ENCODE data around the gene ABLIM3.
"Not testable (repeated sequence)": the region's sequence is repeated elsewhere in the genome, so short reads cannot be mapped to it uniquely, and the experiment has no call there.

ABLIM3 gene

DNA sequence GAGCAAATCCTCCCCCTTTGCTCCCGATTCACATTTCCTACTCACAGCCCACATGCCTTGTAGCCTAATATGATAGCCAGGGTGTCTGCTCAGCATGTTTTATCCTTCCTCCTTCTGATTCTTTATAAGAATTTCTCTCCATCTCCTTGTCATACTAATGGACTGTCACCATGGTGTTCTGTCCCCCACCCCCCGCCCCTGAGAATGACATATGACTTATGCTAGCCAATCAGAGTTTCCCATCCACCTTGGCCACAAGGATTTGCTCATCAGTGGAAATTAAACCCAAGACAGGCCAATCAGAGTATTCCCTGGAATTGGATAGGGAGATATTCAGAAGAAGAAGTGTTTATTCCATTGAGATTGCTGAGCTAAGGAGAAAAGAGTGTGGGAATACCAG, 16.0 kb downstream of the ABLIM3 start:
- no peak for DNase-seq

DNA sequence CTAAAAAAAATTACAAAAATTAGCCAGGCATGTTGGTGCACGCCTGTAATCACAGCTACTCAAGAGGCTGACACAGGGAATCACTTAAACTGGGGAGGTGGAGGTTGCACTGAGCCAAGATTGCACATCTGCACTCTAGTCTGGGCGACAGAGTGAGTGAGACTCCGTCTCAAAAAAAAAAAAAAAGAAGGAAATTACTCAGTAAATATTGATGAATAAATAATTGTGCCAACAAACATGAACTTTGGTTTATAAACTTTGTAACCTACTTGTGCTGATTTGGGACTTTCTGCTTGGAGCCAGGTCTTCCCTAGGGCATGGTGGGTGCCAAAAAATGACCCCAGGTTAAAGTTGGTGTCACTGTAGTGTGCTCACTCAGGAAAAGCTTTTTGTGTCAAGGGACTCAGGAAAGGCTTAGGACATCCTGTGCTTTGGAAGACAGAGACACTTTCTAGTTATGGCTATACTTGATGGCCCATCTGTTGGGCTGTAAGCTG, 19.0 kb downstream of the ABLIM3 start:
- no peak for DNase-seq

DNA sequence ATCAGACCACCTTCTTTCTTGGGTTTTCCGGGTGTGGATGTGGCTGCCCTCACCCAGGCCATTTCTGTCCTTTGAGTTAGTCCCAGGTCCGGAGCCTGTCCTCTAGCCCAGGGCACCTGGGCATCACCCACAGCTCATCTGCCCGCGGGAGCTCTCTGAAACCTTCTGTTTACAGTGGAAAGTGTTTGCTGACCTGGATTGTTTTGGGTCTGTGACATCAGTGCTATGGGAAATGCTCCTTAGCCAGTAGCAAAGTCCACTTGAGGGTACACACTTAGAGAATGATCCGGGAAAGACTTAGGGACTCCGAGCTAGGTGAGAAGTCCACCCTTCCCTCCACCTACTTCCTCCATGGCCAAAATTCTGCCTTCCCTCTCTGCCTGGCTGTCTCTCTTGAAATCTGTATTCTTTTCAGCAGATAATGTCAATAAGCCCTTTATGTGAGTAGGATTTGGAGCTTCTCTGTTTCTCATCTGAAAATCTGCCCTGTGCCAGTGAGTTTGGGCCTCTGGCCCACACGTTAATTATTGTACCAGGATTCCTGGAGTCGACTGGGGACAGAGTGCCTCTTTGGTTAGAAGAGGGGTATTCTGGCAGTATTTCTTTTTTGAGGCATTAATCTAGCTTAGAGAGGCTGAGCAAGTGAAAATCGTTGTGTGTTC, 19.9 kb downstream of the ABLIM3 start:
- DNase-seq: no peak

DNA sequence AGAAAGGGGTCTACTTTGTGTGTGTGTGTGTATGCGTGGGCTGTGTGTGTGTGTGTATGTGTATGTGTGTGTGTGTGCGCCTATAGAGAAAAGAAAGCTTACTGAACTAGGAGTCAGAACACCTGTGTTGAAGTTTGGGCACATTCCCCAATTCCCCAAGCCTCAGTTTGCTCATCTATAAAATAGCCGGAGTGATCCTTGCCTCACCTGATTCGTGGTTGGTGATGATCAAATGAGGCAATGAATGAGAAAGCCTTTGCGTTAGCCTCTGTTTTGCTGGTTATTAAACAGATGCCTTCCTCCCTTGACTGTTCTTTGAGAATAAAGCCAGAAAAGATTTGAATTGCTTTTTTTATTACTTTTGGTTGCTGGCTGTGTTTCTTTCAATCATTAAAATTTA, 20.6 kb downstream of the ABLIM3 start:
- DNase-seq: no peak

DNA sequence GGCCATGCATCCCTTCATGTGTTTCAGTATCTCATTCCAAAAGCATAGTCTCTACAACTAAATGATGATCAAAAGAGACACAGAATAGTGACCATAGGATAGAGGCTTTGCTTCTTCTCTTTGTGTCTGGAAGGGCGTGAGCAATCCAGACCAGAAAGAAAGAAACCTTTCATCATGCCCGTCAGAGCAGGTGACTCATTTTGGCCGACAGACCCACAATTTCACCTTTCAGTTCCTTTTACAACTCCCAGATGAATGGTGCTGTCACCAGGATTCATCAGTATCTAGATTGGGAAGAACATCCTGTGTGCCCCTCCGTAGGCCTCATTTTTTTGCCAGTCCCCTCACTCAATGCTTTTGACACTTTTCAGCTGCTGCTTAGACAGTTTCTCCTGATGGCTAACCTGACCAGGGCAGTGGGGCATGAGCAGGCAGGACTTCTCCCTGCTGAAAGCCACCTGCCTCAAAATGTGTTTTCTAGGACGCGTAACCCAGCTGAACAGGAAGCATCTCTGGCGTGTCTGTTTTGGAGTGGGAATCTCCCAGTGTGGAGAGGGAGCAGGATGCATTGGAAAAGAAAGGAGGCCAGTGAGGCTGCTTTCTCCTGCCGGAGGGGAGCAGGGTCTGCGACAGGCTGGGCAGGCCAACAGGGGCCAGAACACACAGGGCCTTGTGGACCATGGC, 21.2 kb downstream of the ABLIM3 start:
- DNase-seq: no peak

DNA sequence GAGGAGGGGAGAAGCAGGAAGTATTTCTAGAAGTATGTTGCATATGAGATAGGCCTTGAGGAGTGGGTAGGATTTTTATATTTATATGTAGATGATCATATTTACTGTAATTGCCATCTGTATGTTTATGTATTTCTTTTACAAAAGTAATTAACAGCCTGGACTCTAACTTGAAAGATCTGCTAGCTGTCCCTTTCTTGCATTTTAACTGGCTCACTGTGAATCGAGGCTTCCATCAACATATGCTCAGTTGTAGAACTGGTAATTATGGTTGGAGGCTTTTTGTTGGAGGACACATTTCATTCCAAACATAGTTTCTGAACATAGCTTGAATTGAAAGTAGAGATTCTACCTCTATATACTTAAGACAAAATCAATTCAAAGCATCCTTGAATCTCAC, 23.4 kb downstream of the ABLIM3 start:
- no peak for DNase-seq

DNA sequence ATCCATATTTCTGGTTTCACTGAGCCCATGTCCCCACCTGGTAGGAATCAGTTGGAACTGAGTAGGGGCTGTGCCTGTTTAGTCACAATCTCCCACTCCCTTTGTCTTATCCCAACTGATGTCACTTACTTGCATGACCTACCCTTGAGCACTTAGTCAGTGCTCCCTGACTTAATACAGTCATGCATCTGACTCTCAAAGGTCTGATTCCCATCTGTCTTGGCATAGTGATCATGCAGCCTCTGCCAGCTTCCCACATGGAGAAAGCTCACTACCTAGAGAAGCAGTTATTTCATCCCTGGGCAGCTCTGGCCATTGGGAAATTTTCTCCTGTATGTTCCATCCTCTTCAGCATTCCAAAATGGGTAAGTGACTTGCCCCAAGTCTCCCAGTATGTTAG, 24.8 kb downstream of the ABLIM3 start:
- DNase-seq: no peak

DNA sequence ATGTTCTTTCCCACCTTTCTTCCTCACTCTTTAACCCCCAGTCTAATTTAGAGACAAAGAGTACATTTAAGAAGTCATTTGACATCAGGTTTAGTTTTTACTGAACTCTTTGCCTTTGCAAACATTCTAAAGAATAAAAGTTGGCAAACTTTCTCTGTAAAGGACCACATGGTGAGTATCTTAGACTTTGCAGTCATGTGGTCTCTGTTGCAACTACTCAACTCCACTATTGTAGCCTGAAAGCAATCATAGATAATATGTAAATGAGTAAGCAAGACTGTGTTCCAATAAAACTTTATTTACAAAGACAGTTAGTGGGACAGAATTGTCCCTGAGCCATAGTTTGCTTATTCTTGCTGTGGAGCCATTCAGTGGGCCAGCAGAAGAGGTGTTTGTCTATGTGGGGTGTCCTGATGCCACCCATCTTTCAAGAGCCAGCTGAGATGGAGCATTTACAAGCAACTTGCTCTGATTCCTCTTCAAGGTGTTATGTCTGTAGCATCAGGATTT, 25.4 kb downstream of the ABLIM3 start:
- DNase-seq: no peak

DNA sequence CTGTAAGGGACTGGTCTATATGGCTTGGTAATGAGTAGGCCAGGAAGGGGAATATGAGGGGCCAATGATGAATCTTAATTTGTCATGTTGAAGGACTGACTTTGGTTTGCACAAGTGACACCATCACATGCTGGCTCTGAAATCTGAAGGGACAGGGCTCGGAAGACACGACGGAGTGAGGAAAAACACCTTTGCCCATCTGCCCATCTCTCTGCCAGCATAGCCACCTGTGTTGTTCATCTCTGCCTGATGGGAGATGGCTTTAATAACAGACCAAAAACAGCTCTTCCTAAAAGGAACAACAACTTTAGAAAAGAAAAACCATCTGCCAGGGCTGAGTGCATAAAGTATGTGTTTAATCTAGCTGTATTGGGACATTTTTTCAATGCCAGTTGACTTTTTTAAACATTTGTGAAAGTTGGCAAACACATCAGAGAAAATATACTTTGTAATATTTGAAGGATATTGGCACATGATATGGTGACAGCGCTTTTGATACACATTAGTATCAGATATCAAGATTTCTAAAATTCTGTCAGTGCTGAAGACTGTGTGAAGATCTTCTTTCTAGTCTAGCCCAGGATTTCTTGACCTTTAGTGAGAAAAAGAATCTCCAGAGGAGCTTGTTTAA, 27.1 kb downstream of the ABLIM3 start:
- no peak for DNase-seq

DNA sequence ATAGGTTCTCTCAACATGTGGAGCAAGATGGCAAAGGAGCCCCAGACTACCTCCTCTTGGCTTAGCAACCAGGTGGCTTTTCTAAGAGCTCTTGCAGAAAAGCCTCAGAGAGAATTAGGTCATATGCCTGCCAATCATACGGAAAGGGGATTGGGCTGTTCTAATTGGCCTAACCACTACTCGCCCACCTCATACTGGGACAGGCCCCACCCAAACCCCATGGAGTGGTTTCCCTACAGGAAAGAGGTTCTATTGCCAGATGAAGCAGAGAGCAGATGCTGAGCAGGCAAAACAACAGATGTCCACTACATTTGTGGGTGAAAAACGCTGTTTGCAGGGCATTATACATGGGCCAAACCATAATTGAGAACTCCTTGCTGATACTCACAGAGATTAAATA, 29.0 kb downstream of the ABLIM3 start:
- no peak for DNase-seq

DNA sequence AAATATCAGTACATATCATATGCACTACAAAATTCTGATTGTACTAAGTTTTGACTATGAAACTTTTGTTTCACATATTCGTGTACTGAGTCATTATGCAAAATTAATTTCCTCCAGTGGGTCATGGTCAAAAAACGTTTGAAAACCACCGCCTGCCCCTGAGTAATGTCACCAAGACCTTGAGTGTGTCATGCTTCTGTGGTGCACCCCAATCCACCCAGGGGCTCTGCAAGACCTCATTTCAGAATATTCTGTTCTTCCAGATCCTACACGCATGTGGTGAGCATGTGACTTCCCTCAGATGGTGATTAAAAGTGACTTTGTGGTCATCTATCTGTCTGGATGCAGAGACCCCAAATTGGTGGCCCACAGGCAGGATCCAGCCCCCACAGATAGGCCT, 31.0 kb downstream of the ABLIM3 start:
- peak; percentile 86 for DNase-seq

DNA sequence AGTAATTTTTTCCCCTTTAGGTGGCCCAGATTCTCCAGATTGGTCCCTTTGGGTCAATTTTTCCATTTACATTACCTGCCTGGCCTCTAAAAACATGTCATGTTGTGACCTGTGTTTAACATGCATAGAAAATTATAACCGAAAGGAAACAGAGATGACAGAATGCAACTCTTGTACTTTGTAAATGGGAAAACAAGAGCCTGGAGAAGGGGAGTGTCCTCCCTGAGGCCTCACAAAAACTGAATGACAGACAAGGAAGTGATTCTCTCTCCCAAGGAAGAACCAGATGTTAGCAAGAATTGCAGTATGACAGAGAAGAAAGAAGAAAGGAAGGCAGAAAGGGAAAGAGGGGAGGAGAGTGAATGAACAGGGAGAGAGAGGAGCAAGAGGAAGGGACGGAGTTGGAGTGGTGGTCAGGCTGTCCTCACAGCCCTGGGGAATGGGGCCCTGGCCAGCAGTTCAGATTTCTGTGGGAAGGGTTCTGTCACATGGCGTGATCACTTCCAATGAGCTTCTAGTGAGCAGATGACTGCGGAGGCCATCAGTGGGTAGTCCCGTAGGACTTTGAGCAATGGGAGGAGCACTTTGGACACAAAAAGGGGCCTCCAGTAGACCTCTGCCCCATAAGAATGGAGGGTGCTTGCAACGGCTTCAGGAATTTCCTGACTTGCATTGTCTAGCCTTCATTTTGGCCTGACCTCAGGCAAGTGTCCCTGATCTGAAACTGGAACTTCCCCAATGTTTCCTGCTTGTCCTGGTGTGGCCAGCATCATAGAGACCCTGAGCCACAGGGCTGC, 31.6 kb downstream of the ABLIM3 start:
- DNase-seq: peak; percentile 33

DNA sequence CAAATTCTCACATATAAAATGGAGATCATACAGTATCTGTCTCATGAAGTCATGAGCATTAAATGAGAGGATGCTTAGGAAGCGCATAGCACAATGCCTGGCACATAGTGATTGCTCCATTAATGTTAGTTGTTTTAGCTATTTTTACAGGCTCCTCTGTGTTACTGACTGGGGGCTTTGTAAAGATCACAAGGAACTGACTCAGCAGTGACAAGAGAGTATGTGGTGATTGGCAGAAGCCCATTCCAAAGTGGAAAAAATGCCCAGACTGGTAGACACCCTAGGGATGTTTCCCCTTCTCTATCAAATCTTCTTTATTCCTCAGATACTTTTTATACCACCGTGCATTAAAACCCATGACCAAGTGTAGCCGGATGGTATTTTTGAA, 33.5 kb downstream of the ABLIM3 start:
- DNase-seq: no peak

DNA sequence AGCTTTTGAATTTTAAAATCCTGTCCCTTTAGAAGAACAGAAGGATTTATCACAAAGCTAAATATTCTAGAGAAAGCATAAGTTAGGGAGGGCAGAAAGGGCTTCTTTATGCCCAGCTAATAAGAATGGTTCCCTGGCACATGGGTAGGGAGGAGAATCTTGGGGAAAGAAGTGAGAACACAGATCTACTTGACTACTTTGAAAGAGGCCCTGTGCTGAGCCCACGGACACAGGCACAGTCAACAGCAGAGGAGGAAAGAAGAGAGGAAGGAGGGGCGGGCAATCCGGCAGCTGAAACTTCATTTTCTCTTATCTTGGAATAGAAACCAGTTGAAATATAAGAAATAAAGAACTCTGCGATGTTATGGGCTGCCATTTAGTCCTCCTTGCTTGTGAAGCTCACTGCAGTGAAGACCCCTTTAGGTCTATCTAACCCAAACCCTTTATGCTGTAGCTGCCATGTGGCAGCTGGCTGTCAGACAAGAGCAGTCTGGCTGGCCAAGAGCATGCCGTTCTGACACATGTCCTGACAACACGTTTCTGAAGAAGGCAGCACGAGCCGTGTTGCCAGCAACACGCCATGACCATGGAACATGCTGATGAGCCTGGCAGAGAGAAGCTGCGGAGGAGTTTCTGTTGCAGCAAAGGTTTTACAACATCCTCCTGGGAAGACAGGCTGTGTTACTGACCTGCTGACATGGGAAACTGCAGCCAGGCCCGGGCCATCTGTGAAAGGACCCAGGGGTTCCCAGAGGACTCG, 34.2 kb downstream of the ABLIM3 start:
- DNase-seq: no peak

DNA sequence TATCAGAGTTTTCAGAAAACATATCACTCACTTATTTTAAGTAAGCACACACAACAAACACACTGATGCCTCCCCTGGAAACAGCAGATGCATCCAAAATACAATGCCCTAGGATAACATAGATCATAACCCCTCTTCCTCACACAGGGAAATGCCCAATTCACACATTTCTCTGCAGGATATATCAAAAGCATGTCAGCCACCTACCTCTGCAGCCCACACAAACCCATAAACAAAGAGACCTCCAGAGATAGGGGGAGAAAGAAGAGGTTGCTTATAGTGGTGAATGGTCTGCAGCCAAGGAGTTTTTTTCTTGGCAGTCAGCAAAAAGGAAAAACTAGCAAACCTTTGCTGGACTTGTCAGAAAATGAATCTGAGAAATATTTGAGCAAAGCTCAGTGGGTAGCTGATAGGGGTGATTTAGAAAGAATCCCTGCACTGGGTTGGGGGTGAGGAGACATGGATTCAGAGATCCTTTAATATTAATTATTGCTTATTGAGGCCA, 36.1 kb downstream of the ABLIM3 start:
- no peak for DNase-seq

DNA sequence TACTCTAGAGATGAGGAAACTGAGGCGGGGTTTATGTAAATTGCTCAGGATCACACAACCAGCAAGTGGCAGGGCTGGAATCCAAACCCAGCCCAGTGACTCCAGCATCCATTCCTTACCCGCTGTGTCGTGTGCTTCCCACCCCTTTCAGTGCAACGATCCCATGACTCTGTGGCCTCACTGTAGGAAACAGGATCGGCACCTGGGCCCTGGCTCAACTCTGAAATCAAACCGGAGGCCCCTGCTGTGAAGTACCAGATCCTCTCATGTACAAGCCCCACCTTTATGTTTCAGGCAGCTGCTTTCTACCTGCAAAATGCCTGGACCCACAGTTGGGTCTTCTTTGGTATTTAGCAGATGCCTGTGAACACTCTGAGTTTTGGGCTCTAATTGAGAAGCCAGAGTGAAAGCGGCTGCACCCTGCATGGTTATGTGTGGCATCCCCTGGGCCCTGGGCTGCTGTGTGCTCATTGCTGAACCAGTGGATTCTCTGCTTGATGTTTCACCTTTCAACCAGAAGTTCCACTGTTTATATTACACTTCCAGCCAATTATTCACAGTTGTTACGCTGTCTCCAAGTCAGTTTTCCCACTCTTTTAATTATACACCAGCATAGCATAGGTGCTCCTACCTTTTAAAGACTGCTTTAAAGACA, 36.7 kb downstream of the ABLIM3 start:
- DNase-seq: no peak

DNA sequence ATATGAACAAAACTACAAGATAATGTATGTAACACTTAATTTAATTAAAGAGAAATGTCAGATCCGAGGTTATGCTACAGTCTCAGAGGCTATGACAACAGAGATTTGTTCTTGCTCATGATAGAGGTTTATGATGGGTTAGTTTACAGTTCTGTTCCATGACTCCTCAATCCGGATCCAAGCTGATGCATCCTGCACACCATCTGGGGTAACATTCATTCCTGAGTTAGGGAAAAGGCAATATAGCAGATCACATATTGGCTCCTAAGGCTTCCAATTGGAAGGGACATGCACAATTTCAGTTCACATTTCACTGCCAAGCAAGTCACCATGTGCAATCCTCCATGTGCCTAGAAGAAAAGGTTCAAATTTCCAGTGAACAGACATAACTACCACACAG, 40.4 kb downstream of the ABLIM3 start:
- DNase-seq: no peak

DNA sequence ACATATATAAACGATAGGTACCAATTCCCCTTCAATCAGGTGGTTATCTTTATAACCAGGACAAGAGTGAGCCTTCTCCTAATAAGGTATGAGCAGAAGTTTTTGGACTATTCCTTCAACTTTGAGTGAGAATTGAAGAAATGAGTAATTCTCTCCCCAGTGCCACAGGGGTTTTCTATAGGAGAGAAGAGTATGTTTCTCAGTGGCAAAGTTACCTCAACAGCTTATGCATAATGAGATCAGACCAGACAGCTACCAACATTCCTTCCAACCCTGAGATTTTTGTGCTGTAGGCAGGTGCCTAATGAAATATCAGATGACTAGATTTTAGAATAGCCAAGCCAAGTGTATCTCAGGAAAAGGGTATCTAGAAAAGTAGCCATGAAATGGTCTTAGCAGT, 40.9 kb downstream of the ABLIM3 start:
- DNase-seq: no peak

DNA sequence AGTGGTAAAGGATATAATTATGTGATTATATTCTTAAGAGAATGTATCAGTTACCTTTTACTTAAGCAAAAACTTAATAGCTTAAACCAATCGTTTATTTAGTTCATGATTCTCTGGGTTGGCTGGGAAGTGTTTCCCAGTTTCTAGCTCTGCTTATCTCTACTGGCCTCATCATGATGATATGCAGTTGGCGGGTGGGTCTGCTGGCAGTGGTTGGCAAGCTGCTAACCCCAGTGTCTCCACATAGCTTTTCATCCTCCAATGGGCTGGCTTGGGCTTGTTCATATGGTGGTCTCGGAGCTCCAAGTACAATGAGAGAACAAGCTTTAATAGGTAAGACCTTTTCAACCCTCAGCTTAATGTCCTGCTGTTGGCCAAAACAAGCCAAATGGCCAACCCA, 43.8 kb downstream of the ABLIM3 start:
- no peak for DNase-seq

DNA sequence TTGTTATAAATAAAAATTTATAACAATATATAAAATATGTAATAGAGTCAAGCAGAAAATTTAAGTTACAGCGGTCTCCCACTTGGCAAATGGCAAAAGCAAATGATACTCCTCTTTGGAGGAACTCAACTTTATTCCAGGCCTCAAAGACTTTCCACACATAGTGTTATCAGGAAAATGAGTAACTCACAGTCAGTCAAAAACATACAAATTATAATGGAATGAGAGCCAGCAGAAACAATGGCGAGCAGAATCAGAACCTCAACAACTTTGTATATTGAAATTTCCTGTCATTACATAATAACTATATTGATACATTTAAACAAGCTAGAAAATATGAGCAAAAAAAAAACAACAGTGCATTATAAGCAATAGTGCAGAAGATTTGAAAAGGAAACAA, 45.2 kb downstream of the ABLIM3 start:
- DNase-seq: no peak

DNA sequence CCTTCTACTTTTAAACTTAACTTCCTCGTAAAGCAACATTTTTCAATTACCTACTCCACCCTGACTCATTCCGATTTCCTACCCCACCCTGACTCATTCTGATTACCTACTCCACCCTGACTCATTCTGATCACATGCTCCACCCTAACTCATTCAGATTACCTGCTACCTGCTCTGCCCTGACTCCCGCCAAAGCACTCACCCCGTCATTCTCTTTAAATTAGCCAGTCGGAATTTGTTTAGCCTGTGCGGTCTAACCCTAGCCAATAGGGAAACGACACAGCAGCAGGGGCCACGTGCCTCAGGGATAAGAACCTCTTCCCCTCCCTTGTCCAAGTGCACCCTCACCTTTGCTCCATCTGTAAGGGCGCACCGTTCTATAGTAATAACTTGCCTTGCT, 46.3 kb downstream of the ABLIM3 start:
- not testable (repeated sequence) for DNase-seq
